Measurements from ENCODE around the gene KCNK2. TPM values are rescaled to one million over a fixed set of nuclear protein-coding genes. Genes with fewer than 3 reads are reported as not detected.

The KCNK2 gene
- total and polyA plus RNA-seq, 7 experiments from 2014 or later = not detected

DNA sequence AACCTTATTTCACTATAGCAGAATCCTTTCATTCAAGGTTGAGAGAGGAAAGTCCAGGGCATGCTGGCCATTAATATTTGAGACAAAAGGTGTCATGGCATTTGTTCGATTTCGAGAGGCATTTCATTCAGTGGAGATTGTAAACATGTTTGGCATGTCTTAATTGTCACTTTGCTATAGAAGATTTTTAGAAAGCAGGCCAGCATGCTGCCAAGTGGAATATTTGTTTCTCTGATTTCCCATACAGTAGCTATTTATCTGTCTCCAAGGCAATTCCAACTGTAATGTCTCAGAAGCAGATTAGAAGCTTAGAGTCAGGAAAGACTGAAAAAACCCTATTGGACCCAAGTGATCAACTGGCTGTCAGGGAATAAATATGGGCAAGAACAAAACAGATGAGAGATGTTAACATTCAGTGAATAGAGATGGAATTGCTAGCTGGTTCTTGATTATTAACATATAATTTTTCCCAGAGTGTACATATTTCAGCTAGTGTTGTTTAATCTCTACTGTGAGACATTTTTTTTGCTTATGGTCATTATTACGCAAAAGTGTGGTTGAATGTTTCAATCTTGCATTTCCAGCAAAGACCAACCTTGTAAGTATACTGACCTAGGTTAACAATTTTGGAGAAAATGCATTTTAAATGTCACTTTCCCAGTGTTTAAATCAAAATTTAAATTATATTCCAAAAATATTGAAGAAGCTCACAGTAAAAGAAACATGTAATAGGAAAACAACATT is 174.6 kb downstream of the KCNK2 start:
- no peak overlapping the region for H3K4me3 ChIP-seq (ENCODE audit: low read length)
- H3K4me1 ChIP-seq (ENCODE audit: control insufficient read depth in 2 of 2, insufficient read depth in 2 of 2, low read length in 2 of 2) = no peaks in the 10 kb centered on the region
- no peaks in the 10 kb centered on the region for H3K9me3 ChIP-seq (ENCODE audit: control insufficient read depth in 2 of 3, low read length in 3 of 3)
- peaks cover 0 to 13% (median 0%) of the 10 kb centered on the region in 11 donors for H3K9me3 Mint-ChIP-seq
- H3K27me3 ChIP-seq (ENCODE audit: control insufficient read depth in 2 of 2, insufficient read depth in 2 of 2, low read length in 2 of 2) = no peaks in the 10 kb centered on the region
- no peaks in the 10 kb centered on the region for H3K36me3 Mint-ChIP-seq
- H3K27me3 Mint-ChIP-seq = peaks cover 0 to 15% (median 0%) of the 10 kb centered on the region in 5 donors
- no peak for ATAC-seq
- H3K4me1 Mint-ChIP-seq = no peaks in the 10 kb centered on the region
- ChIA-PET CTCF (no interaction called here), POLR2A (no interaction called here)
- H3K36me3 ChIP-seq (ENCODE audit: control insufficient read depth in 2 of 3, insufficient read depth in 3 of 3, low read length in 3 of 3) = no peaks in the 10 kb centered on the region
- H3K27ac Mint-ChIP-seq = no peak overlapping the region
- intact Hi-C loops (cut with micrococcal nuclease) = no loop called here
- DNase-seq = no peak
- no peak overlapping the region for H3K27ac ChIP-seq (ENCODE audit: low read depth, low read length)
- no peak overlapping the region for H3K4me3 Mint-ChIP-seq

DNA sequence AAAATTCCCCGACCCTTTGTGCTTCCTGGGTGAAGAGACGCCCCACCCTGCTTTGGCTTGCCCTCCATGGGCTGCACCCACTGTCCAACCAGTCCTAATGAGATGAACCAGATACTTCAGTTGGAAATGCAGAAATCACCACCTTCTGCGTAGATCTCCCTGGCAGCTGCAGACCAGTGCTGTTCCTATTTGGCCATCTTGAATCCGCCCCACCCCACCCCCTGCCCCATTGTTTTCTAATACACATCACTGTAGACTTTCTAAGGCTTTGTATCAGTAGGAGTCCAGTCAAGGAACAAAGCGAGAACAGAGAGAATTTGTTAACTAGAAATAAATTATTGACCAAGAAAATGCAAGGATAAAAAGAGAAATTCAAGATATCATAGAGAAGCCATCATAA is 178.2 kb downstream of the KCNK2 start:
- Mint-ChIP-seq H3K4me3 (no peak overlapping the region), H3K27me3 (peaks cover 0 to 11% (median 0%) of the 10 kb centered on the region in 5 donors), H3K36me3 (no peaks in the 10 kb centered on the region), H3K27ac (no peak overlapping the region), H3K4me1 (peaks cover 0 to 1% (median 0%) of the 10 kb centered on the region in 7 donors), H3K9me3 (peaks cover 0 to 13% (median 0%) of the 10 kb centered on the region in 11 donors)
- intact Hi-C loops (cut with micrococcal nuclease) = no loop called here
- no peak overlapping the region for H3K4me3 ChIP-seq (ENCODE audit: low read length)
- no peaks in the 10 kb centered on the region for H3K9me3 ChIP-seq (ENCODE audit: control insufficient read depth in 2 of 3, low read length in 3 of 3)
- no peaks in the 10 kb centered on the region for H3K27me3 ChIP-seq (ENCODE audit: control insufficient read depth in 2 of 2, insufficient read depth in 2 of 2, low read length in 2 of 2)
- ChIA-PET CTCF (no interaction called here), POLR2A (no interaction called here)
- DNase-seq (no peak), ATAC-seq (no peak)
- no peak overlapping the region for H3K27ac ChIP-seq (ENCODE audit: low read depth, low read length)
- H3K4me1 ChIP-seq (ENCODE audit: control insufficient read depth in 2 of 2, insufficient read depth in 2 of 2, low read length in 2 of 2) = no peaks in the 10 kb centered on the region
- no peaks in the 10 kb centered on the region for H3K36me3 ChIP-seq (ENCODE audit: control insufficient read depth in 2 of 3, insufficient read depth in 3 of 3, low read length in 3 of 3)

- Mint-ChIP-seq H3K9me3 (peaks cover 0 to 13% (median 0%) of the 10 kb centered on the region in 11 donors), H3K27me3 (peaks cover 0 to 10% (median 0%) of the 10 kb centered on the region in 5 donors), H3K27ac (no peak overlapping the region), H3K4me1 (peaks cover 0 to 1% (median 0%) of the 10 kb centered on the region in 7 donors), H3K4me3 (no peak overlapping the region), H3K36me3 (no peaks in the 10 kb centered on the region)
- Histone ChIP-seq H3K4me1 (ENCODE audit: control insufficient read depth in 2 of 2, insufficient read depth in 2 of 2, low read length in 2 of 2) (no peaks in the 10 kb centered on the region), H3K27me3 (ENCODE audit: control insufficient read depth in 2 of 2, insufficient read depth in 2 of 2, low read length in 2 of 2) (no peaks in the 10 kb centered on the region), H3K9me3 (ENCODE audit: control insufficient read depth in 2 of 3, low read length in 3 of 3) (no peaks in the 10 kb centered on the region), H3K36me3 (ENCODE audit: control insufficient read depth in 2 of 3, insufficient read depth in 3 of 3, low read length in 3 of 3) (no peaks in the 10 kb centered on the region), H3K27ac (ENCODE audit: low read depth, low read length) (no peak overlapping the region), H3K4me3 (ENCODE audit: low read length) (no peak overlapping the region)
- ChIA-PET CTCF (no interaction called here), POLR2A (no interaction called here)
- intact Hi-C loops (cut with micrococcal nuclease) = no loop called here
- ATAC-seq = no peak
- DNase-seq = no peak
Observed at GRCh38 chr1:215262106-215262505, 179.6 kb downstream of the KCNK2 start.

DNA sequence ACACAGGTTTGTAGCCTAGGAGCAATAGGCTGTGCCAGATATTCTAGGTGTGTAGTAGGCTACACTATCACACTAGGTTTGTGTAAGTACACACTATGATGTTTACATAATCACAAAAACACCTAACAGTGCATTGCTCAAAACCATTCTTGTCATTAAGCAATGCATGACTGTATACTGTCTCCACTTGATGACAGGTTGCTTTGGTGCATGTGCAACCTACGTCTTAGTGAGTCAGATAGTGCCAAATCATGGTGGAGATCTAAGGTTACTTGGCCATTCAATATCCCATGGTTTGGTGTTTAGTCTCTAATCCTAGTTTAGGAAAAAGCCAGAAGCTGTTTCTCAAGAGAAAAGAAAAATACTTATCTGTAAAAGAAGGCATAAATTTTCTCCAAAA is 181.1 kb downstream of the KCNK2 start:
- Histone ChIP-seq H3K9me3 (ENCODE audit: control insufficient read depth in 2 of 3, low read length in 3 of 3) (no peaks in the 10 kb centered on the region), H3K36me3 (ENCODE audit: control insufficient read depth in 2 of 3, insufficient read depth in 3 of 3, low read length in 3 of 3) (no peaks in the 10 kb centered on the region), H3K4me3 (ENCODE audit: low read length) (no peak overlapping the region), H3K27me3 (ENCODE audit: control insufficient read depth in 2 of 2, insufficient read depth in 2 of 2, low read length in 2 of 2) (no peaks in the 10 kb centered on the region), H3K27ac (ENCODE audit: low read depth, low read length) (no peak overlapping the region), H3K4me1 (ENCODE audit: control insufficient read depth in 2 of 2, insufficient read depth in 2 of 2, low read length in 2 of 2) (no peaks in the 10 kb centered on the region)
- H3K9me3 Mint-ChIP-seq = peaks cover 0 to 13% (median 0%) of the 10 kb centered on the region in 11 donors
- DNase-seq (no peak), ATAC-seq (no peak)
- CTCF ChIA-PET = no interaction called here
- H3K36me3 Mint-ChIP-seq = no peaks in the 10 kb centered on the region
- intact Hi-C loops (cut with micrococcal nuclease) = no loop called here
- peaks cover 0 to 1% (median 0%) of the 10 kb centered on the region in 7 donors for H3K4me1 Mint-ChIP-seq
- H3K4me3 Mint-ChIP-seq = no peak overlapping the region
- peaks cover 0 to 9% (median 0%) of the 10 kb centered on the region in 5 donors for H3K27me3 Mint-ChIP-seq
- POLR2A ChIA-PET = no interaction called here
- no peak overlapping the region for H3K27ac Mint-ChIP-seq

GRCh38 chr1:215264649-215265048 is 182.1 kb downstream of the KCNK2 start:
- no peaks in the 10 kb centered on the region for H3K4me1 ChIP-seq (ENCODE audit: control insufficient read depth in 2 of 2, insufficient read depth in 2 of 2, low read length in 2 of 2)
- H3K27ac ChIP-seq (ENCODE audit: low read depth, low read length) = no peak overlapping the region
- peaks cover 0 to 1% (median 0%) of the 10 kb centered on the region in 7 donors for H3K4me1 Mint-ChIP-seq
- H3K4me3 Mint-ChIP-seq = no peak overlapping the region
- CTCF ChIA-PET = no interaction called here
- H3K27me3 ChIP-seq (ENCODE audit: control insufficient read depth in 2 of 2, insufficient read depth in 2 of 2, low read length in 2 of 2) = peaks cover 0 to 2% of the 10 kb centered on the region in 2 donors
- no peaks in the 10 kb centered on the region for H3K9me3 ChIP-seq (ENCODE audit: control insufficient read depth in 2 of 3, low read length in 3 of 3)
- H3K4me3 ChIP-seq (ENCODE audit: low read length) = no peak overlapping the region
- no peaks in the 10 kb centered on the region for H3K36me3 Mint-ChIP-seq
- intact Hi-C loops (cut with micrococcal nuclease) = no loop called here
- no peaks in the 10 kb centered on the region for H3K36me3 ChIP-seq (ENCODE audit: control insufficient read depth in 2 of 3, insufficient read depth in 3 of 3, low read length in 3 of 3)
- ATAC-seq = no peak
- no peak for DNase-seq
- peaks cover 0 to 6% (median 0%) of the 10 kb centered on the region in 11 donors for H3K9me3 Mint-ChIP-seq
- peaks cover 0 to 9% (median 0%) of the 10 kb centered on the region in 5 donors for H3K27me3 Mint-ChIP-seq
- POLR2A ChIA-PET = no interaction called here
- no peak overlapping the region for H3K27ac Mint-ChIP-seq

DNA sequence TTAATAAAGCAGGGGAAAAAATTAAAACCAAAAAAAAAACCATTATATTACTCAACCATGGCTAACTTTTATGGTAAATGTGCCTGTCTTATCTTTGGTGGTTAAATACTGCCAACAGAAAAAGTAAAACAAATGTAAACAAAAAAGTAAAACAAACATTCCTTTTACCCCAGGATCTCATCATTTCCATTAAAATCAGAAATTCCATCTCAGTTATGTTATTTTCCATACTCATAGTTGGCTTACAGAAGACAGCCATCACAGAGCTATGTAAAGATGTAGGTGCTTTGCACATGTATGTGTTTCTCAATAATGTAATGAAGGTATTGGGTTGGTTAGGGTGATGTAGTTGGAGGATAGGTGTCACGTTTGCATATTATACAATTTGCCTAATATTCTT is 185.0 kb downstream of the KCNK2 start:
- no peak overlapping the region for H3K4me3 Mint-ChIP-seq
- ATAC-seq (no peak), DNase-seq (no peak)
- Histone ChIP-seq H3K36me3 (ENCODE audit: control insufficient read depth in 2 of 3, insufficient read depth in 3 of 3, low read length in 3 of 3) (no peaks in the 10 kb centered on the region), H3K4me1 (ENCODE audit: control insufficient read depth in 2 of 2, insufficient read depth in 2 of 2, low read length in 2 of 2) (no peaks in the 10 kb centered on the region), H3K27ac (ENCODE audit: low read depth, low read length) (no peak overlapping the region), H3K27me3 (ENCODE audit: control insufficient read depth in 2 of 2, insufficient read depth in 2 of 2, low read length in 2 of 2) (peaks cover 0 to 7% of the 10 kb centered on the region in 2 donors), H3K9me3 (ENCODE audit: control insufficient read depth in 2 of 3, low read length in 3 of 3) (no peaks in the 10 kb centered on the region), H3K4me3 (ENCODE audit: low read length) (no peak overlapping the region)
- H3K27me3 Mint-ChIP-seq = peaks cover 0 to 15% (median 10%) of the 10 kb centered on the region in 5 donors
- ChIA-PET POLR2A (no interaction called here), CTCF (no interaction called here)
- peaks cover 0 to 1% (median 0%) of the 10 kb centered on the region in 7 donors for H3K4me1 Mint-ChIP-seq
- H3K36me3 Mint-ChIP-seq = peaks cover 0 to 10% (median 0%) of the 10 kb centered on the region in 5 donors
- H3K9me3 Mint-ChIP-seq = peaks cover 0 to 10% (median 6%) of the 10 kb centered on the region in 11 donors
- no peak overlapping the region for H3K27ac Mint-ChIP-seq
- intact Hi-C loops (cut with micrococcal nuclease) = no loop called here

DNA sequence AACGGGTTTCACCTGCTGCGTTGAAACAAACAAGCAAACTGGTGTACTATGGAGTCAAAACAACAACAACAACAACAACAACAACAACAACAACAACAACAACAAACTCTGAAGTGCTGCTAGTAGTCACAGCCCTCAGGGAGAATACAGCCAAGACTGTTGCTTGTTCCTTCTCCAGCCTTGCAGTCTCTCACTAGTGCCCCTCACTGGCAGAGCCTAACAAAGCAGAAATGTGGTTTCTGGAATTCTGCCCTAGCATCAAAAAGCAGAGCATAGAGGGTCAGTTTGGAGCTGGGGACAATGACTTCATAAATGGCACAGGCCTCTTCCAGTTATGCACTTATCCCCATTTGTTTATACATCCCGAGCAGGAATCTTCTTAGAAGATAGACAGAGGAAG is 187.4 kb downstream of the KCNK2 start:
- ChIA-PET POLR2A (no interaction called here), CTCF (no interaction called here)
- Mint-ChIP-seq H3K27ac (no peak overlapping the region), H3K27me3 (peaks cover 0 to 15% (median 10%) of the 10 kb centered on the region in 5 donors), H3K36me3 (peaks cover 0 to 10% (median 0%) of the 10 kb centered on the region in 5 donors), H3K4me1 (peaks cover 0 to 1% (median 0%) of the 10 kb centered on the region in 7 donors), H3K4me3 (no peak overlapping the region), H3K9me3 (peaks cover 0 to 13% (median 9%) of the 10 kb centered on the region in 11 donors)
- Histone ChIP-seq H3K36me3 (ENCODE audit: control insufficient read depth in 2 of 3, insufficient read depth in 3 of 3, low read length in 3 of 3) (no peaks in the 10 kb centered on the region), H3K27me3 (ENCODE audit: control insufficient read depth in 2 of 2, insufficient read depth in 2 of 2, low read length in 2 of 2) (peaks cover 0 to 7% of the 10 kb centered on the region in 2 donors), H3K4me3 (ENCODE audit: low read length) (no peak overlapping the region), H3K27ac (ENCODE audit: low read depth, low read length) (no peak overlapping the region), H3K9me3 (ENCODE audit: control insufficient read depth in 2 of 3, low read length in 3 of 3) (no peaks in the 10 kb centered on the region), H3K4me1 (ENCODE audit: control insufficient read depth in 2 of 2, insufficient read depth in 2 of 2, low read length in 2 of 2) (no peaks in the 10 kb centered on the region)
- DNase-seq (no peak), ATAC-seq (no peak)
- intact Hi-C loops (cut with micrococcal nuclease) = no loop called here

Measured in naive thymus-derived CD4-positive, alpha-beta T cell (primary cell).